C4-2B (cell line): ENCODE measurements around the gene KCNJ6.

Source experiments
- H3K27ac ChIP-seq: fragments of 450-650 bp; 2 replicates; pipeline ENCODE4 v1.5.1; 2017
- ZFX ChIP-seq: fragments of 450-650 bp; IDR thresholded peaks from 2 replicates; pipeline ENCODE4 v1.6.1; 2017
- TF ChIP-seq, protein P1 (sequence below): fragments of 450-650 bp; conservative IDR thresholded peaks from 2 replicates; pipeline ENCODE4 v1.5.1; 2017; ENCODE audit warnings: mild to moderate bottlenecking

Gene KCNJ6

DNA sequence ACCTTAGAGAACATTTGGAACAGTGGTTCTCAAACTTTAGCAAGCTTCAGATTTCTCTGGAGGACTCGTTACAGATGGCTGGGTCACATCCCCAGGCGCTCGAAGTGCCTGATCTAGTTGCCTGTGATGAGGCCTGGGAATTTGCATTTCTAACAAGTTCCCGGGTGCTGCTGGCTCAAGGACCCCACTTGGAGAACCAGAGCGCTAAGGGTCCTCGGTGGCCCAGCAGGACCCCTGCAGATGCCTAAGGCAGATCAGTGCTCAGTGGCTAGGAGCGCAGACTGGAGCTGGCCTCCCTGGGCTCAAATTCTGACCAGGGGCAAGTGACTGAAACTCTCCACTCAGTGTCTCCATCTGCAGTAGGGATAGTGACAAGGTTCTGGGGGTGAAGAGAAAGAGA lies 341.5 kb downstream of the KCNJ6 start:
- no peak for TF ChIP-seq ZFX
- TF ChIP-seq, protein P1, sequence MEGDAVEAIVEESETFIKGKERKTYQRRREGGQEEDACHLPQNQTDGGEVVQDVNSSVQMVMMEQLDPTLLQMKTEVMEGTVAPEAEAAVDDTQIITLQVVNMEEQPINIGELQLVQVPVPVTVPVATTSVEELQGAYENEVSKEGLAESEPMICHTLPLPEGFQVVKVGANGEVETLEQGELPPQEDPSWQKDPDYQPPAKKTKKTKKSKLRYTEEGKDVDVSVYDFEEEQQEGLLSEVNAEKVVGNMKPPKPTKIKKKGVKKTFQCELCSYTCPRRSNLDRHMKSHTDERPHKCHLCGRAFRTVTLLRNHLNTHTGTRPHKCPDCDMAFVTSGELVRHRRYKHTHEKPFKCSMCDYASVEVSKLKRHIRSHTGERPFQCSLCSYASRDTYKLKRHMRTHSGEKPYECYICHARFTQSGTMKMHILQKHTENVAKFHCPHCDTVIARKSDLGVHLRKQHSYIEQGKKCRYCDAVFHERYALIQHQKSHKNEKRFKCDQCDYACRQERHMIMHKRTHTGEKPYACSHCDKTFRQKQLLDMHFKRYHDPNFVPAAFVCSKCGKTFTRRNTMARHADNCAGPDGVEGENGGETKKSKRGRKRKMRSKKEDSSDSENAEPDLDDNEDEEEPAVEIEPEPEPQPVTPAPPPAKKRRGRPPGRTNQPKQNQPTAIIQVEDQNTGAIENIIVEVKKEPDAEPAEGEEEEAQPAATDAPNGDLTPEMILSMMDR, result no peak
- no peak overlapping the region for H3K27ac ChIP-seq

GRCh38 chr21:37574316-37574715 lies 341.9 kb downstream of the KCNJ6 start:
- TF ChIP-seq, protein P1, result no peak
- TF ChIP-seq ZFX, result no peak
- H3K27ac ChIP-seq, result no peak overlapping the region

- no peak for TF ChIP-seq ZFX
- TF ChIP-seq, protein P1, result no peak
- no peak overlapping the region for H3K27ac ChIP-seq
Observed at GRCh38 chr21:37571442-37571841, 344.8 kb downstream of the KCNJ6 start.

- no peak for TF ChIP-seq ZFX
- TF ChIP-seq, protein P1, result no peak
- no peak overlapping the region for H3K27ac ChIP-seq
Observed at GRCh38 chr21:37568916-37569315, 347.3 kb downstream of the KCNJ6 start.

GRCh38 chr21:37568415-37568814 lies 347.8 kb downstream of the KCNJ6 start:
- TF ChIP-seq, protein P1, result no peak
- TF ChIP-seq ZFX, result no peak
- H3K27ac ChIP-seq, result no peak overlapping the region

- TF ChIP-seq ZFX, result no peak
- no peak overlapping the region for H3K27ac ChIP-seq
Observed at GRCh38 chr21:37566790-37567615, 349.3 kb downstream of the KCNJ6 start.

DNA sequence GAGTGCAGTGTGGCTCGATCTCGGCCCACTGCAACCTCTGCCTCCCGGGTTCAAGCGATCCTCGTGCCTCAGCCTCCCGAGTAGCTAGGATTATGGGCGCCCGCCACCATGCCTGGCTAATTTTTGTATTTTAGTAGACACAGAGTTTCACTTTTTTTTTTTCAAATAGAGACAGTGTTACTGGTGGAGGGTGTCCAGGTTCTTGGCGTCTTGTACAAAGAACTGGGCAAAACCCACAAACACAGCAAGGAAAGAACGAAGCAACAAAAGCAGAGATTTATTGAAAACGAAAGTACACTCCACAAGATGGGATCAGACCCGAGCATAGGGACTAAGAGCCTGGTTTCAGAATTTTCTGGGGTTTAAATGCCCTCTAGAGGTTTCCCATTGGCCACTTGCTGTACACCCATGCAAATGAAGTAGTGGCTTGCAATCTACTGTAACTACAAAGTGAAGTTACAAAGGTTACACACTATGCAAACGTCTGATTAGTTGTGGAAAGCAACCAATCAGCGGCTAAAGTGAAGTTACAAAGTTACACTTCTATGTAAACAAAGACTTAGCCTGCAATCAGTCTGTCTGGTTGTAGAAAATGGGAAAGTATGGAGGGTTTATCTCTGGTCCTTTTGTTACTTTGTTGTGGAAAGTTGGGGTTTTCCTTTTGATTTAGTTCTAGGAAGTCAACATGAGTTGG lies 350.6 kb downstream of the KCNJ6 start:
- TF ChIP-seq, protein P1, result no peak
- TF ChIP-seq ZFX, result no peak
- H3K27ac ChIP-seq, result no peak overlapping the region
